ENCODE data around the gene SFMBT2.
"Not testable (repeated sequence)": the region's sequence is repeated elsewhere in the genome, so short reads cannot be mapped to it uniquely, and the experiment has no call there.

Gene SFMBT2

GRCh38 chr10:7400068-7400715 lies 10.6 kb downstream of the SFMBT2 start:
- no peak for DNase-seq

GRCh38 chr10:7399533-7399932 lies 11.3 kb downstream of the SFMBT2 start:
- DNase-seq, result no peak

GRCh38 chr10:7397049-7398035 lies 13.5 kb downstream of the SFMBT2 start:
- DNase-seq, result no peak

GRCh38 chr10:7392301-7392700 lies 18.5 kb downstream of the SFMBT2 start:
- DNase-seq, result not testable (repeated sequence)

- DNase-seq, result no peak
Measured at GRCh38 chr10:7391748-7392147, 19.1 kb downstream of the SFMBT2 start.

GRCh38 chr10:7390689-7391110 lies 20.1 kb downstream of the SFMBT2 start:
- DNase-seq, result not testable (repeated sequence)

GRCh38 chr10:7389844-7390243 lies 21.0 kb downstream of the SFMBT2 start:
- no peak for DNase-seq

GRCh38 chr10:7389346-7389745 lies 21.5 kb downstream of the SFMBT2 start:
- DNase-seq, result no peak

- no peak for DNase-seq
Measured at GRCh38 chr10:7388602-7389001, 22.2 kb downstream of the SFMBT2 start.

- DNase-seq, result not testable (repeated sequence)
Measured at GRCh38 chr10:7388149-7388548, 22.7 kb downstream of the SFMBT2 start.

GRCh38 chr10:7385114-7385513 lies 25.7 kb downstream of the SFMBT2 start:
- no peak for DNase-seq

GRCh38 chr10:7383442-7383841 lies 27.4 kb downstream of the SFMBT2 start:
- DNase-seq, result no peak

GRCh38 chr10:7380704-7381241 lies 30.1 kb downstream of the SFMBT2 start:
- no peak for DNase-seq

- no peak for DNase-seq
Measured at GRCh38 chr10:7378602-7379403, 32.0 kb downstream of the SFMBT2 start.

- no peak for DNase-seq
Measured at GRCh38 chr10:7377614-7378248, 33.1 kb downstream of the SFMBT2 start.

- no peak for DNase-seq
Measured at GRCh38 chr10:7374795-7375194, 36.0 kb downstream of the SFMBT2 start.

- no peak for DNase-seq
Measured at GRCh38 chr10:7373039-7373438, 37.8 kb downstream of the SFMBT2 start.

GRCh38 chr10:7372504-7372903 lies 38.3 kb downstream of the SFMBT2 start:
- no peak for DNase-seq

- no peak for DNase-seq
Measured at GRCh38 chr10:7370511-7370910, 40.3 kb downstream of the SFMBT2 start.

GRCh38 chr10:7365027-7365745 lies 45.6 kb downstream of the SFMBT2 start:
- DNase-seq, result no peak

GRCh38 chr10:7364474-7364873 lies 46.4 kb downstream of the SFMBT2 start:
- DNase-seq, result no peak

GRCh38 chr10:7363700-7364099 lies 47.1 kb downstream of the SFMBT2 start:
- no peak for DNase-seq

Measured in NCI-H526 (cell line).